ENCODE measurements around the gene CAMTA1. TPM values are rescaled to one million over a fixed set of nuclear protein-coding genes. Genes with fewer than 3 reads are reported as not detected.

Gene CAMTA1
- polyA plus RNA-seq, 1 experiment, result 23.1 TPM

DNA sequence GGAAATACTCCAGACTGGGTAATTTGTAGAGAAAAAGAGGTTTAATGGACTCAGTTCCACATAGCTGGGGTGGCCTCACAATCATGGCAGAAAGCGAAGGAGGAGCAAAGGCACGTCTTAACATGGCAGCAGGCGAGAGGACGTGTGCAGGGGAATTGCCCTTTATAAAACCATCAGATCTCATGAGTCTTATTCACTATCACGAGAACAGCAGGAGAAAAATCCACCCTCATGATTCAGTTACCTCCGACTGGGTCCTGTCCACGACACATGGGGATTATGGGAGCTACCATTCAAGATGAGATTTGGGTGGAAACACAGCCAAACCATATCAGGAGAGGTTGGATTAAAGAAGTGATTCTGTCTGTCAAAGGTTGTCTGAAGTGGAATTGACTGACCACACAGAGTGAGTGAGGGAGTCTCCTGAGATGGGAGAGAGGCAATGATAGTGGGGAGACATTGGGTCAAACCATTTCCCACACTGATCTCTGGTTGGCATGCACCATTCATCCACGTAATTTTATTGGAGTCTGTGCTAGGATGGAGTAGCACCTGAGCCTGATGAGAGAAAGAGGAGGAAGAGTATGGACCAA lies 927.6 kb downstream of the CAMTA1 start:
- Histone ChIP-seq H3K4me3 (ENCODE audit: low read depth, low read length) (no peak overlapping the region), H3K27me3 (ENCODE audit: control insufficient read depth, insufficient read depth, low read length) (0 out of 2 replicates have a peak, but pooled peaks cover 1% of the 10 kb centered on the region), H3K36me3 (ENCODE audit: control insufficient read depth, insufficient read depth, low read length) (no peaks in the 10 kb centered on the region)
- TF ChIP-seq, protein P1, sequence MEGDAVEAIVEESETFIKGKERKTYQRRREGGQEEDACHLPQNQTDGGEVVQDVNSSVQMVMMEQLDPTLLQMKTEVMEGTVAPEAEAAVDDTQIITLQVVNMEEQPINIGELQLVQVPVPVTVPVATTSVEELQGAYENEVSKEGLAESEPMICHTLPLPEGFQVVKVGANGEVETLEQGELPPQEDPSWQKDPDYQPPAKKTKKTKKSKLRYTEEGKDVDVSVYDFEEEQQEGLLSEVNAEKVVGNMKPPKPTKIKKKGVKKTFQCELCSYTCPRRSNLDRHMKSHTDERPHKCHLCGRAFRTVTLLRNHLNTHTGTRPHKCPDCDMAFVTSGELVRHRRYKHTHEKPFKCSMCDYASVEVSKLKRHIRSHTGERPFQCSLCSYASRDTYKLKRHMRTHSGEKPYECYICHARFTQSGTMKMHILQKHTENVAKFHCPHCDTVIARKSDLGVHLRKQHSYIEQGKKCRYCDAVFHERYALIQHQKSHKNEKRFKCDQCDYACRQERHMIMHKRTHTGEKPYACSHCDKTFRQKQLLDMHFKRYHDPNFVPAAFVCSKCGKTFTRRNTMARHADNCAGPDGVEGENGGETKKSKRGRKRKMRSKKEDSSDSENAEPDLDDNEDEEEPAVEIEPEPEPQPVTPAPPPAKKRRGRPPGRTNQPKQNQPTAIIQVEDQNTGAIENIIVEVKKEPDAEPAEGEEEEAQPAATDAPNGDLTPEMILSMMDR (IDR thresholded peaks at IDR 0.05; ENCODE audit: insufficient read depth, low read depth, low read length), result no peak
- ChIA-PET POLR2A (no interaction called here), CTCF (no interaction called here)
- no peak for DNase-seq (ENCODE audit: low read depth)

DNA sequence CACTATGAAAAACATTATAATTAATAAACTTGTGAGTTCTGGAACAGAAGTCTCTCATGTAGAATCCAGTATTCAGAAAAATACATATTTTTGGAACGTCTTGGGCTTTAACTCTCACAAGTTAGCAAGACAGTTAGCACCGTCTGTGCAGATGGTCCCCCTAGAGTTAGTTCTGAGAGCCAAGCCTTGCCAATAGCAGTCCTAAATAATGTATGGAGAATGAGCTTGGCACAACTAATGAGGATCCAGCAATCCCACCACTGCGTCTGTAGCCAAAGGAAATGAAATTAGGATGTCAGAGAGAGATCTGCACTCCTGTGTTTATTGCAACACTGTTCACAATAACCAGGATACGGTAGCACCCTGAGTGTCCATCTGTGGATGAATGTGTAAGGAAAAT lies 931.3 kb downstream of the CAMTA1 start:
- no peaks in the 10 kb centered on the region for H3K36me3 ChIP-seq (ENCODE audit: control insufficient read depth, insufficient read depth, low read length)
- POLR2A ChIA-PET, result no interaction called here
- DNase-seq (ENCODE audit: low read depth), result no peak
- H3K27me3 ChIP-seq (ENCODE audit: control insufficient read depth, insufficient read depth, low read length), result 0 out of 2 replicates have a peak, but pooled peaks cover 4% of the 10 kb centered on the region
- H3K4me3 ChIP-seq (ENCODE audit: low read depth, low read length), result no peak overlapping the region
- TF ChIP-seq, protein P1 (IDR thresholded peaks at IDR 0.05; ENCODE audit: insufficient read depth, low read depth, low read length), result no peak
- CTCF ChIA-PET, result interaction anchor here (1.4 to 2.5 kb wide), 3 partner anchors 37 to 49 kb away, joined by 3 to 10 read pairs (median 5); no protein-coding TSS in a partner anchor

DNA sequence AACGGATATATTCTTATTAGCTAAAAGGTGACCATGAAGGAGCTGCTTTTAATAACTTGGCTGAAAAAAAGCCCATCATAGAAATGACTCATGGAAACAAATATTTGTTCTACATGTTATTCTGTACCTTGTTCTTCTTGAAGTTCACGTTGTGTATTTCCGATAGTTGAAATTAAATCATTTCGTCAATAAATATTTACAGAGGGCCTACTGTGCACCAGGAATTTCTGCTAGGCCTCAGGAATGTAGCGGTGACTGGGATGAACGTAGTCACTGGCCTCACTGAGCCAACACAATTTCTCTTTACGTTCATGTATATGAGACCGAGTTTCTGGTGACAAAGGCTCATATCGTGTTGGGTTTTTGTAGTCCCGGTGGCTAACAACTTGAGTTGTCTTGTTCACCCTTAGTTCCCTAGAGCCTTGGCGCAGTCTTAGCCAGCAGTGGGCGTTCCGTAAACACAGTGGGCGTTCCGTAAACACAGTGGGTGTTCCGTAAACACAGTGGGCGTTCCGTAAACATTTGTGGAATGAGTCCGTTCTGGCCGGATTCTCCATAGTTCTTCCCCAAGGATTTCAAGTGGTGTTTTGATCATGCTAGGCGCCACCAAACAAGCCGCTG lies 932.6 kb downstream of the CAMTA1 start:
- POLR2A ChIA-PET, result no interaction called here
- H3K27me3 ChIP-seq (ENCODE audit: control insufficient read depth, insufficient read depth, low read length), result 0 out of 2 replicates have a peak, but pooled peaks cover 4% of the 10 kb centered on the region
- H3K4me3 ChIP-seq (ENCODE audit: low read depth, low read length), result no peak overlapping the region
- CTCF ChIA-PET, result interaction anchor here (0.6 to 2.5 kb wide), 3 partner anchors 35 to 50 kb away, joined by 3 to 10 read pairs (median 5); no protein-coding TSS in a partner anchor
- TF ChIP-seq, protein P1 (IDR thresholded peaks at IDR 0.05; ENCODE audit: insufficient read depth, low read depth, low read length), result no peak
- no peak for DNase-seq (ENCODE audit: low read depth)
- no peaks in the 10 kb centered on the region for H3K36me3 ChIP-seq (ENCODE audit: control insufficient read depth, insufficient read depth, low read length)

DNA sequence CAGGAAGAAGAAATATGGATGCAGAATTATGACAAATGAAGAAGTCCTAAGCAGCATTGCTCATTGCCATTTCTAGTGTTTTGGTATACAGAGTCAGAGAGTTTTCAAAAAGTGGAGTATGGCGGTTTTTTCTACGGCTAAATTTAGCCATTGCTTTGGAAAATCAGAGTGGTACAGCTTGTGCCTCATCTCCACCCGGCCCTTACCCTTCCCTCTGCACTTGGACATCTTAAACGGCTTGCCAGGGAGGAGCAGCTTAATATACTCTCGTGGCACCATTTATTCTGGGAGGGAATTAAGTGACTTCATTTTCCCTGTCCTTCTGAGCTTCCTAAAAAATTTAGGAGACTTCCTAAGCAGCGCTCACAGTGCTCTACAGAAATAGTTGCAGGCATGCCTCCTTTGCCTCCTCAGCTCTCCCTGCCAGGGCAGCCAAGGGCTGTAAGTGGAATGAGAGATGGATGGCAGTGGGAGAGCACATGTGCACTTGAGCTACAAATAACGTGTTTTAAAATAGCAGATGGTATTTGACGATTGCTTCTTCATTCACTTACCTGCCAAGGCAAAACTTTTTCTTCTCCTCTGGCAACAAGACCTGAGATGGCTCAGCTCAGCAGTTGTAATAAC lies 934.3 kb downstream of the CAMTA1 start:
- H3K4me3 ChIP-seq (ENCODE audit: low read depth, low read length), result no peak overlapping the region
- ChIA-PET CTCF (interaction anchor here (1.1 to 2.2 kb wide), 2 partner anchors 10 to 33 kb away, joined by 3 to 5 read pairs; no protein-coding TSS in a partner anchor), POLR2A (no interaction called here)
- no peak for DNase-seq (ENCODE audit: low read depth)
- TF ChIP-seq, protein P1 (IDR thresholded peaks at IDR 0.05; ENCODE audit: insufficient read depth, low read depth, low read length), result no peak
- no peaks in the 10 kb centered on the region for H3K36me3 ChIP-seq (ENCODE audit: control insufficient read depth, insufficient read depth, low read length)
- 0 out of 2 replicates have a peak, but pooled peaks cover 4% of the 10 kb centered on the region for H3K27me3 ChIP-seq (ENCODE audit: control insufficient read depth, insufficient read depth, low read length)
